K562 (cell line): ENCODE measurements around the gene PRELID3B. TPM values are rescaled to one million over a fixed set of nuclear protein-coding genes. Genes with fewer than 3 reads are reported as not detected.

Experiments
- BHLHE40 ChIP-seq: IDR thresholded peaks from 2 replicates; pipeline ENCODE4 v1.6.1; 2011; ENCODE audit warnings: low read length, improper control_type of control experiment
- CBX2 ChIP-seq: fragments of 200-600 bp; sonication (generic); IDR thresholded peaks from one replicate; pipeline ENCODE4 v1.6.1; 2012; ENCODE audit warnings: mild to moderate bottlenecking, low read length, inconsistent platforms; ENCODE audit not compliant: insufficient read depth, poor library complexity, severe bottlenecking
- CCAR2 ChIP-seq: fragments of 200-400 bp; formaldehyde crosslinking; IDR thresholded peaks from 2 replicates; pipeline ENCODE4 v1.6.1; 2017; ENCODE audit warnings: mild to moderate bottlenecking, low read depth, low read length
- CSDE1 ChIP-seq, 2 experiments: fragments of 450-650 bp; IDR thresholded peaks; 2 replicates each; pipeline ENCODE4 v1.6.1; 2016; ENCODE audit warnings: mild to moderate bottlenecking in 1 of 2
- GABPA ChIP-seq: fragments of 200-800 bp; sonication (Bioruptor generic); conservative IDR thresholded peaks from 2 replicates; pipeline ENCODE4 v1.6.1; 2016; ENCODE audit warnings: low read depth, missing genetic modification characterization, missing compliant biosample characterization
- GTF2F1 ChIP-seq: IDR thresholded peaks from 2 replicates; pipeline ENCODE4 v1.6.1; 2011; ENCODE audit warnings: low read depth, low read length, improper control_type of control experiment
- HDAC2 ChIP-seq: fragments of 450-650 bp; IDR thresholded peaks from 2 replicates; pipeline ENCODE4 v1.6.1; 2016; ENCODE audit warnings: mild to moderate bottlenecking
- HNRNPK ChIP-seq: fragments of 200-400 bp; formaldehyde crosslinking; IDR thresholded peaks from one replicate; pipeline ENCODE4 v1.6.1; 2018; ENCODE audit warnings: mild to moderate bottlenecking, low read depth, low read length; ENCODE audit not compliant: poor library complexity, severe bottlenecking
- NCOR1 ChIP-seq: fragments of 450-650 bp; IDR thresholded peaks from 2 replicates; pipeline ENCODE4 v1.6.1; 2016; ENCODE audit warnings: mild to moderate bottlenecking, moderate library complexity
- PURB ChIP-seq: sonication (generic); formaldehyde crosslinking; IDR thresholded peaks from 2 replicates; pipeline ENCODE4 v1.9.0; 2021; ENCODE audit warnings: low read depth, mild to moderate bottlenecking, missing genetic modification reagents
- SIN3B ChIP-seq: fragments of 450-650 bp; IDR thresholded peaks from 2 replicates; pipeline ENCODE4 v1.6.1; 2017; ENCODE audit warnings: low read depth, mild to moderate bottlenecking, moderate library complexity
- SMARCB1 ChIP-seq: IDR thresholded peaks from 2 replicates; pipeline ENCODE4 v1.6.1; 2011; ENCODE audit warnings: improper control_type of control experiment, low read depth; ENCODE audit not compliant: insufficient read length
- SNRNP70 ChIP-seq: fragments of 200-400 bp; formaldehyde crosslinking; optimal IDR thresholded peaks from 2 replicates; pipeline ENCODE3; 2017; ENCODE audit warnings: low read depth, low read length
- SUPT5H ChIP-seq: fragments of 450-650 bp; IDR thresholded peaks from 2 replicates; pipeline ENCODE4 v1.6.1; 2016
- ZKSCAN1 ChIP-seq: fragments of 150-350 bp; IDR thresholded peaks from 2 replicates; pipeline ENCODE4 v1.6.1; 2016; ENCODE audit warnings: low read depth, low read length
- ZNF347 ChIP-seq: fragments of 450-650 bp; formaldehyde crosslinking; IDR thresholded peaks from 2 replicates; pipeline ENCODE4 v1.4.0; 2020; ENCODE audit warnings: low read depth, mild to moderate bottlenecking, moderate library complexity
- ZNF639 ChIP-seq, 2 experiments: fragments of 200-800 bp in 1 of 2; sonication (Bioruptor generic) in 1 of 2; sonication (generic) in 1 of 2; formaldehyde crosslinking in 1 of 2; IDR thresholded peaks in 1 of 2; conservative IDR thresholded peaks in 1 of 2; 2 replicates each; pipeline versions ENCODE4 v1.5.0 to v1.6.1; 2016 to 2020; ENCODE audit warnings: missing compliant biosample characterization in 1 of 2, missing genetic modification characterization in 1 of 2, missing genetic modification reagents in 1 of 2
- ZNF695 ChIP-seq: fragments of 450-650 bp; formaldehyde crosslinking; IDR thresholded peaks from 2 replicates; pipeline ENCODE4 v1.4.0; 2020; ENCODE audit warnings: mild to moderate bottlenecking, moderate library complexity
- ZNF76 ChIP-seq: fragments of 250-450 bp; sonication (Bioruptor Pico); IDR thresholded peaks from 2 replicates; pipeline ENCODE4 v1.4.0; 2020; ENCODE audit warnings: mild to moderate bottlenecking, moderate library complexity, borderline replicate concordance
- ZNF79 ChIP-seq: fragments of 250-450 bp; sonication (Bioruptor Pico); IDR thresholded peaks from 2 replicates; pipeline ENCODE4 v1.4.0; 2020; ENCODE audit warnings: low read depth, mild to moderate bottlenecking, moderate library complexity
- polyA plus RNA-seq, 8 experiments: library from polyadenylated mRNA; depleted of rRNA in 4 of 8; stranded (reverse) in 5 of 8; unstranded in 3 of 8; fragments of >200 nt; fragmentation: Nextera tagmentation in 2 of 8; fragmentation: Illumina TruSeq in 1 of 8; extraction: Ambion mirVana in 2 of 8; extraction: Trizol in 1 of 8; gene quantifications; 2 replicates each; pipeline versions ENCODE4 v1.2.1 to v1.2.3, GENCODE V29; 2011 to 2014; ENCODE audit warnings: inconsistent platforms in 1 of 8, missing spikeins in 1 of 8
- total RNA-seq, 7 experiments: library from RNA; depleted of rRNA in 6 of 7; stranded (reverse); fragments of >200 nt in 6 of 7; fragmentation: Illumina TruSeq in 2 of 7; extraction: Trizol in 2 of 7; gene quantifications; 2 replicates each; pipeline versions ENCODE4 v1.2.1 to v1.2.3, GENCODE V29; 2011 to 2021; ENCODE audit warnings: low replicate concordance in 1 of 7
- TF ChIP-seq, protein P1 (sequence below): fragments of 200-400 bp; formaldehyde crosslinking; IDR thresholded peaks from 2 replicates; pipeline ENCODE4 v1.6.1; 2017; ENCODE audit warnings: mild to moderate bottlenecking, low read depth, low read length, moderate library complexity
- TF ChIP-seq, protein P2 (sequence below): fragments of 250-450 bp; sonication (Bioruptor Pico); IDR thresholded peaks from 2 replicates; pipeline ENCODE4 v1.5.0; 2021
- TF ChIP-seq, protein P3 (sequence below), 2 experiments: IDR thresholded peaks; 2 replicates each; pipeline ENCODE4 v1.6.1; 2011; ENCODE audit warnings: borderline replicate concordance in 1 of 2, control low read depth in 1 of 2, low read depth in 1 of 2, low read length in 1 of 2, mild to moderate bottlenecking in 1 of 2, mixed read lengths in 1 of 2, moderate library complexity in 1 of 2; ENCODE audit not compliant: insufficient read depth in 1 of 2, insufficient read length in 1 of 2, poor library complexity in 1 of 2, severe bottlenecking in 1 of 2; ENCODE audit errors: extremely low read depth in 1 of 2

Gene PRELID3B
- total and polyA plus RNA-seq, 9 of the 15 experiments (the other 6 are each of a cell fraction or from before 2014, with no cell fraction given): 77.0 to 186 (median 101) TPM

DNA sequence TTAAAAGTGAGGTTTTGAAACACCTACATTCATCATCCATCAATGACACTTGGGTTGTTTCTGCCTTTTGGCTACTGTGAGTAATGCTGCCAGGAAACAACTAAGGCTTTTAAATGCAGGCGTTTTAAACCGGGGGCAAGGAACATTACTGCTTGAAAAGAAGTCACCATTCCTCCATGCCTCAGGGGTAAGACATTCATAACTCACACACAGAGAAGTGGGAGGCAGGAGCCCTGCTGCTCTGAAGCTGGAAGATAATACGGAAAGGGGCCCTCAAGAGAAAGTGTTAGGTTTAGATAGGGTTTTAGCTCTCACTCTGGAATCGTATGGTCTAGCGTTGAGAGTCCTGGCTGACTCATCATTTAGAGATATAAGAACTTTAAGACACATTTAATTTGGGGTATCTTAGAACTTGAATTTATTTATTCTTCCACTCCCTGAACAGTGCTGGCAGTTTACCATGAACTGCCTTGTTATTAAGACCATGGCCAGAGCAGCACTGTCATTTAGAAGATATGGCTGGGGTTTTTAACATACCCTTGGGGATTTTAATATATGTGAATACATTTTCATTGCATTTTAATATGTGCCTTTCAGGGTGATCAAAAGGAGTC lies 21.5 kb downstream of the PRELID3B start (continued):
- TF ChIP-seq SIN3B: no peak
- TF ChIP-seq CCAR2: no peak
- TF ChIP-seq NCOR1: peak; percentile 97
- TF ChIP-seq ZNF347 (CRISPR knock-in tag): no peak
- TF ChIP-seq, protein P1, sequence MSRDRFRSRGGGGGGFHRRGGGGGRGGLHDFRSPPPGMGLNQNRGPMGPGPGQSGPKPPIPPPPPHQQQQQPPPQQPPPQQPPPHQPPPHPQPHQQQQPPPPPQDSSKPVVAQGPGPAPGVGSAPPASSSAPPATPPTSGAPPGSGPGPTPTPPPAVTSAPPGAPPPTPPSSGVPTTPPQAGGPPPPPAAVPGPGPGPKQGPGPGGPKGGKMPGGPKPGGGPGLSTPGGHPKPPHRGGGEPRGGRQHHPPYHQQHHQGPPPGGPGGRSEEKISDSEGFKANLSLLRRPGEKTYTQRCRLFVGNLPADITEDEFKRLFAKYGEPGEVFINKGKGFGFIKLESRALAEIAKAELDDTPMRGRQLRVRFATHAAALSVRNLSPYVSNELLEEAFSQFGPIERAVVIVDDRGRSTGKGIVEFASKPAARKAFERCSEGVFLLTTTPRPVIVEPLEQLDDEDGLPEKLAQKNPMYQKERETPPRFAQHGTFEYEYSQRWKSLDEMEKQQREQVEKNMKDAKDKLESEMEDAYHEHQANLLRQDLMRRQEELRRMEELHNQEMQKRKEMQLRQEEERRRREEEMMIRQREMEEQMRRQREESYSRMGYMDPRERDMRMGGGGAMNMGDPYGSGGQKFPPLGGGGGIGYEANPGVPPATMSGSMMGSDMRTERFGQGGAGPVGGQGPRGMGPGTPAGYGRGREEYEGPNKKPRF: no peak
- TF ChIP-seq SMARCB1: no peak
- TF ChIP-seq ZNF76 (CRISPR knock-in tag): no peak
- TF ChIP-seq SUPT5H: peak; percentile 31; the same call in 1 of the 2 replicates
- no peak for TF ChIP-seq ZNF79 (CRISPR knock-in tag)
- TF ChIP-seq ZNF639 (CRISPR knock-in tag; conservative IDR thresholded peaks at IDR 0.05 in 1 of 2, IDR thresholded peaks at IDR 0.05 in 1 of 2): peak in 1 of 2 experiments; percentile 76; a peak in 2 of 4 replicates
- TF ChIP-seq ZKSCAN1: peak; percentile 39; the same call in 1 of the 2 replicates
- no peak for TF ChIP-seq HNRNPK
- TF ChIP-seq GABPA (tag): no peak
- TF ChIP-seq, protein P2, sequence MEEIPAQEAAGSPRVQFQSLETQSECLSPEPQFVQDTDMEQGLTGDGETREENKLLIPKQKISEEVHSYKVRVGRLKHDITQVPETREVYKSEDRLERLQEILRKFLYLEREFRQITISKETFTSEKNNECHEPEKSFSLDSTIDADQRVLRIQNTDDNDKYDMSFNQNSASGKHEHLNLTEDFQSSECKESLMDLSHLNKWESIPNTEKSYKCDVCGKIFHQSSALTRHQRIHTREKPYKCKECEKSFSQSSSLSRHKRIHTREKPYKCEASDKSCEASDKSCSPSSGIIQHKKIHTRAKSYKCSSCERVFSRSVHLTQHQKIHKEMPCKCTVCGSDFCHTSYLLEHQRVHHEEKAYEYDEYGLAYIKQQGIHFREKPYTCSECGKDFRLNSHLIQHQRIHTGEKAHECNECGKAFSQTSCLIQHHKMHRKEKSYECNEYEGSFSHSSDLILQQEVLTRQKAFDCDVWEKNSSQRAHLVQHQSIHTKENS (CRISPR knock-in tag): no peak
- no peak for TF ChIP-seq SNRNP70
- peak; percentile 74; the same call in 1 of the 2 replicates for TF ChIP-seq HDAC2
- no peak for TF ChIP-seq CSDE1 (IDR thresholded peaks at IDR 0.05)
- no peak for TF ChIP-seq PURB (CRISPR knock-in tag)
- peak; percentile 61; the same call in 1 of the 2 replicates for TF ChIP-seq GTF2F1
- peak; percentile 57 for TF ChIP-seq BHLHE40
- TF ChIP-seq, protein P3, sequence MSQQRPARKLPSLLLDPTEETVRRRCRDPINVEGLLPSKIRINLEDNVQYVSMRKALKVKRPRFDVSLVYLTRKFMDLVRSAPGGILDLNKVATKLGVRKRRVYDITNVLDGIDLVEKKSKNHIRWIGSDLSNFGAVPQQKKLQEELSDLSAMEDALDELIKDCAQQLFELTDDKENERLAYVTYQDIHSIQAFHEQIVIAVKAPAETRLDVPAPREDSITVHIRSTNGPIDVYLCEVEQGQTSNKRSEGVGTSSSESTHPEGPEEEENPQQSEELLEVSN (IDR thresholded peaks at IDR 0.05; ENCODE audit: borderline replicate concordance in 1 of 2, extremely low read depth in 1 of 2, insufficient read depth in 1 of 2, insufficient read length in 1 of 2, low read depth in 1 of 2, low read length in 1 of 2, poor library complexity in 1 of 2, severe bottlenecking in 1 of 2): no peak
- no peak for TF ChIP-seq CBX2
- no peak for TF ChIP-seq ZNF695
